ENCODE results near the gene LONP2.

The LONP2 gene

GRCh38 chr16:48215738-48216137 lies 28.4 kb upstream of the LONP2 start:
- Histone ChIP-seq H3F3A (ENCODE audit: insufficient read depth, low read length) (no peaks in the 10 kb centered on the region), H3K4me1 (ENCODE audit: insufficient read depth, low read length, severe bottlenecking) (no peaks in the 10 kb centered on the region), H3K27ac (ENCODE audit: low read depth, low read length, poor library complexity, severe bottlenecking) (no peak overlapping the region), H3K9ac (ENCODE audit: low read length) (no peak overlapping the region), H2AFZ (ENCODE audit: low read length) (no peak overlapping the region), H3K36me3 (ENCODE audit: insufficient read depth, low read length) (no peaks in the 10 kb centered on the region), H4K20me1 (ENCODE audit: insufficient read depth, low read length) (no peaks in the 10 kb centered on the region), H3K4me2 (ENCODE audit: low read length) (no peak overlapping the region), H3K9me2 (ENCODE audit: low read depth, low read length) (no peaks in the 10 kb centered on the region), H3K9me3 (ENCODE audit: low read length) (no peaks in the 10 kb centered on the region), H3K79me2 (ENCODE audit: insufficient read depth, low read length) (no peaks in the 10 kb centered on the region), H3K4me3 (ENCODE audit: low read depth, low read length, poor library complexity, severe bottlenecking) (no peak overlapping the region), H3K27me3 (ENCODE audit: insufficient read depth, low read length) (no peaks in the 10 kb centered on the region; the same call in 1 of the 2 replicates)
- TF ChIP-seq CTCF (IDR thresholded peaks at IDR 0.05; ENCODE audit: low read length) (no peak), EZH2 (IDR thresholded peaks at IDR 0.05; ENCODE audit: borderline replicate concordance, low read length) (no peak)

GRCh38 chr16:48217708-48218107 lies 26.4 kb upstream of the LONP2 start:
- Histone ChIP-seq H2AFZ (ENCODE audit: low read length) (no peak overlapping the region), H3K9me3 (ENCODE audit: low read length) (no peaks in the 10 kb centered on the region), H3K4me1 (ENCODE audit: insufficient read depth, low read length, severe bottlenecking) (no peaks in the 10 kb centered on the region), H3F3A (ENCODE audit: insufficient read depth, low read length) (no peaks in the 10 kb centered on the region), H3K9ac (ENCODE audit: low read length) (no peak overlapping the region), H4K20me1 (ENCODE audit: insufficient read depth, low read length) (no peaks in the 10 kb centered on the region), H3K27me3 (ENCODE audit: insufficient read depth, low read length) (no peaks in the 10 kb centered on the region; the same call in 1 of the 2 replicates), H3K79me2 (ENCODE audit: insufficient read depth, low read length) (no peaks in the 10 kb centered on the region), H3K27ac (ENCODE audit: low read depth, low read length, poor library complexity, severe bottlenecking) (no peak overlapping the region), H3K9me2 (ENCODE audit: low read depth, low read length) (no peaks in the 10 kb centered on the region), H3K4me2 (ENCODE audit: low read length) (no peak overlapping the region), H3K4me3 (ENCODE audit: low read depth, low read length, poor library complexity, severe bottlenecking) (no peak overlapping the region), H3K36me3 (ENCODE audit: insufficient read depth, low read length) (no peaks in the 10 kb centered on the region)
- no peak for TF ChIP-seq EZH2 (IDR thresholded peaks at IDR 0.05; ENCODE audit: borderline replicate concordance, low read length)

- Histone ChIP-seq H3K27ac (ENCODE audit: low read depth, low read length, poor library complexity, severe bottlenecking) (no peak overlapping the region), H3K4me3 (ENCODE audit: low read depth, low read length, poor library complexity, severe bottlenecking) (no peak overlapping the region), H3K4me1 (ENCODE audit: insufficient read depth, low read length, severe bottlenecking) (no peaks in the 10 kb centered on the region), H3K4me2 (ENCODE audit: low read length) (no peak overlapping the region), H3K9me2 (ENCODE audit: low read depth, low read length) (no peaks in the 10 kb centered on the region), H3F3A (ENCODE audit: insufficient read depth, low read length) (no peaks in the 10 kb centered on the region), H3K9ac (ENCODE audit: low read length) (no peak overlapping the region), H4K20me1 (ENCODE audit: insufficient read depth, low read length) (no peaks in the 10 kb centered on the region), H3K9me3 (ENCODE audit: low read length) (no peaks in the 10 kb centered on the region), H3K36me3 (ENCODE audit: insufficient read depth, low read length) (no peaks in the 10 kb centered on the region), H2AFZ (ENCODE audit: low read length) (no peak overlapping the region), H3K79me2 (ENCODE audit: insufficient read depth, low read length) (no peaks in the 10 kb centered on the region), H3K27me3 (ENCODE audit: insufficient read depth, low read length) (no peaks in the 10 kb centered on the region; the same call in 1 of the 2 replicates)
- TF ChIP-seq EZH2 (IDR thresholded peaks at IDR 0.05; ENCODE audit: borderline replicate concordance, low read length) (no peak), CTCF (IDR thresholded peaks at IDR 0.05; ENCODE audit: low read length) (no peak)
Observed at GRCh38 chr16:48218473-48218872, 25.6 kb upstream of the LONP2 start.

- no peaks in the 10 kb centered on the region for H3F3A ChIP-seq (ENCODE audit: insufficient read depth, low read length)
- no peaks in the 10 kb centered on the region for H3K9me3 ChIP-seq (ENCODE audit: low read length)
- no peaks in the 10 kb centered on the region for H3K79me2 ChIP-seq (ENCODE audit: insufficient read depth, low read length)
- no peak overlapping the region for H3K27ac ChIP-seq (ENCODE audit: low read depth, low read length, poor library complexity, severe bottlenecking)
- H3K27me3 ChIP-seq (ENCODE audit: insufficient read depth, low read length) = no peaks in the 10 kb centered on the region; the same call in 1 of the 2 replicates
- H3K36me3 ChIP-seq (ENCODE audit: insufficient read depth, low read length) = no peaks in the 10 kb centered on the region
- TF ChIP-seq EZH2 (IDR thresholded peaks at IDR 0.05; ENCODE audit: borderline replicate concordance, low read length) (no peak), CTCF (IDR thresholded peaks at IDR 0.05; ENCODE audit: low read length) (no peak)
- no peak overlapping the region for H3K4me2 ChIP-seq (ENCODE audit: low read length)
- H3K9ac ChIP-seq (ENCODE audit: low read length) = no peak overlapping the region
- H3K4me1 ChIP-seq (ENCODE audit: insufficient read depth, low read length, severe bottlenecking) = no peaks in the 10 kb centered on the region
- H3K4me3 ChIP-seq (ENCODE audit: low read depth, low read length, poor library complexity, severe bottlenecking) = no peak overlapping the region
- no peaks in the 10 kb centered on the region for H4K20me1 ChIP-seq (ENCODE audit: insufficient read depth, low read length)
- H3K9me2 ChIP-seq (ENCODE audit: low read depth, low read length) = no peaks in the 10 kb centered on the region
- no peak overlapping the region for H2AFZ ChIP-seq (ENCODE audit: low read length)
Observed at GRCh38 chr16:48220891-48221290, 23.2 kb upstream of the LONP2 start.
